Panc1 (cell line): ENCODE data around the gene ITM2B.

ENCODE experiments used
- CTCF ChIP-seq: fragments of 450-650 bp; IDR thresholded peaks from 2 replicates; pipeline ENCODE4 v1.5.1; 2017; ENCODE audit warnings: mild to moderate bottlenecking
- POLR2AphosphoS5 ChIP-seq: IDR thresholded peaks from 2 replicates; pipeline ENCODE4 v1.6.1; 2012; ENCODE audit warnings: mild to moderate bottlenecking, low read depth, low read length, moderate library complexity
- REST ChIP-seq, 2 experiments: IDR thresholded peaks; 2 replicates each; pipeline ENCODE4 v1.6.1; 2011 to 2012; ENCODE audit warnings: low read depth in 2 of 2, control low read depth in 1 of 2, low read length in 1 of 2, mild to moderate bottlenecking in 1 of 2, moderate library complexity in 1 of 2; ENCODE audit not compliant: insufficient read depth in 1 of 2
- TCF7L2 ChIP-seq: IDR thresholded peaks from 2 replicates; pipeline ENCODE4 v1.6.1; 2011; ENCODE audit warnings: mild to moderate bottlenecking, low read depth, low read length, inconsistent platforms

GRCh38 chr13:48265217-48265815, 32.3 kb downstream of the ITM2B start:
- TF ChIP-seq POLR2AphosphoS5 (no peak), REST (IDR thresholded peaks at IDR 0.05; ENCODE audit: insufficient read depth in 1 of 2, low read depth in 2 of 2, low read length in 1 of 2) (no peak), CTCF (no peak), TCF7L2 (no peak)
